ENCODE measurements around the gene PALM3. TPM values are rescaled to one million over a fixed set of nuclear protein-coding genes. Genes with fewer than 3 reads are reported as not detected.
"Not testable (repeated sequence)": the region's sequence is repeated elsewhere in the genome, so short reads cannot be mapped to it uniquely, and the experiment has no call there.

Gene PALM3
- total and polyA plus RNA-seq, 3 donors from 2014 or later, result 18.4 to 34.6 (median 21.3) TPM

GRCh38 chr19:14053500-14053899, 8.4 kb downstream of the PALM3 start:
- Histone ChIP-seq H3K27me3 (no peaks in the 10 kb centered on the region), H3K9me3 (no peaks in the 10 kb centered on the region), H3K27ac (no peak overlapping the region), H3K4me3 (no peak overlapping the region), H3K4me1 (peaks cover 3% of the 10 kb centered on the region), H3K36me3 (ENCODE audit: low read depth, missing control alignments) (no peaks in the 10 kb centered on the region)
- intact Hi-C loops (cut with DNase I; ENCODE audit: low total_unique reads), result no loop called here
- no peak for TF ChIP-seq POLR2A (IDR thresholded peaks at IDR 0.05)
- DNase-seq, result no peak
- WGBS, 2 donors, result 89 to 100% methylated on average over 3 to 10 of the region's 11 CpGs

- H3K9me3 ChIP-seq, result no peaks in the 10 kb centered on the region
- whole genome bisulfite sequencing, 2 donors, result 94 to 95% methylated on average over 3 of the region's 3 CpGs
- no peak overlapping the region for H3K4me3 ChIP-seq
- H3K27me3 ChIP-seq, result no peaks in the 10 kb centered on the region
- DNase-seq, result no peak
- no peaks in the 10 kb centered on the region for H3K36me3 ChIP-seq (ENCODE audit: low read depth, missing control alignments)
- intact Hi-C loops (cut with DNase I; ENCODE audit: low total_unique reads), result no loop called here
- H3K27ac ChIP-seq, result no peak overlapping the region
- H3K4me1 ChIP-seq, result peaks cover 3% of the 10 kb centered on the region
- TF ChIP-seq POLR2A (IDR thresholded peaks at IDR 0.05) (no peak), CTCF (IDR thresholded peaks at IDR 0.05) (no peak)
Measured at GRCh38 chr19:14053032-14053431, 8.8 kb downstream of the PALM3 start.

GRCh38 chr19:14052470-14052869, 9.4 kb downstream of the PALM3 start:
- Histone ChIP-seq H3K4me3 (no peak overlapping the region), H3K9me3 (no peaks in the 10 kb centered on the region), H3K4me1 (no peaks in the 10 kb centered on the region), H3K36me3 (ENCODE audit: low read depth, missing control alignments) (no peaks in the 10 kb centered on the region), H3K27me3 (no peaks in the 10 kb centered on the region), H3K27ac (no peak overlapping the region)
- DNase-seq, result no peak
- 88 to 91% methylated on average over 6 of the region's 6 CpGs for WGBS, 2 donors
- intact Hi-C loops (cut with DNase I; ENCODE audit: low total_unique reads), result no loop called here
- TF ChIP-seq POLR2A (IDR thresholded peaks at IDR 0.05), result no peak
- TF ChIP-seq CTCF (IDR thresholded peaks at IDR 0.05), result no peak

- 88 to 90% methylated on average over 6 to 9 of the region's 9 CpGs for WGBS, 2 donors
- intact Hi-C loops (cut with DNase I; ENCODE audit: low total_unique reads), result no loop called here
Measured at GRCh38 chr19:14051980-14052379, 9.9 kb downstream of the PALM3 start.

GRCh38 chr19:14050961-14051360, 10.9 kb downstream of the PALM3 start:
- WGBS, 2 donors, result 94% methylated on average over 11 of the region's 11 CpGs

More at GRCh38 chr19:14051980-14052379, 9.9 kb downstream of the PALM3 start:
- no peak overlapping the region for H3K27ac ChIP-seq
- DNase-seq, result no peak
- no peaks in the 10 kb centered on the region for H3K27me3 ChIP-seq
- no peak overlapping the region for H3K4me3 ChIP-seq
- no peaks in the 10 kb centered on the region for H3K36me3 ChIP-seq (ENCODE audit: low read depth, missing control alignments)
- H3K9me3 ChIP-seq, result no peaks in the 10 kb centered on the region
- H3K4me1 ChIP-seq, result no peaks in the 10 kb centered on the region
- TF ChIP-seq CTCF (IDR thresholded peaks at IDR 0.05) (no peak), POLR2A (IDR thresholded peaks at IDR 0.05) (no peak)

GRCh38 chr19:14050512-14050911, 11.4 kb downstream of the PALM3 start:
- Histone ChIP-seq H3K27ac (no peak overlapping the region), H3K9me3 (no peaks in the 10 kb centered on the region), H3K27me3 (no peaks in the 10 kb centered on the region), H3K4me1 (no peaks in the 10 kb centered on the region), H3K4me3 (no peak overlapping the region), H3K36me3 (ENCODE audit: low read depth, missing control alignments) (no peaks in the 10 kb centered on the region)
- no peak for DNase-seq
- no peak for TF ChIP-seq CTCF (IDR thresholded peaks at IDR 0.05)
- TF ChIP-seq POLR2A (IDR thresholded peaks at IDR 0.05), result no peak
- WGBS, 2 donors, result 96% methylated on average over 3 to 4 of the region's 4 CpGs
- intact Hi-C loops (cut with DNase I; ENCODE audit: low total_unique reads), result no loop called here

More at GRCh38 chr19:14050961-14051360, 10.9 kb downstream of the PALM3 start:
- intact Hi-C loops (cut with DNase I; ENCODE audit: low total_unique reads); DNase-seq; H3K9me3 ChIP-seq; H3K36me3 ChIP-seq (ENCODE audit: low read depth, missing control alignments); H3K4me3 ChIP-seq; H3K27ac ChIP-seq; H3K27me3 ChIP-seq; H3K4me1 ChIP-seq: not testable (repeated sequence)

Measured in testis (tissue), 3 donors.